NCI-H510A treated with DMSO at 0.1 percent for 48 hours (cell line): ENCODE results near the gene STX3.
"Not testable (repeated sequence)": the region's sequence is repeated elsewhere in the genome, so short reads cannot be mapped to it uniquely, and the experiment has no call there.

Source experiments
- DNase-seq: peaks from one replicate; lab custom pipeline; 2025; lab: John Stamatoyannopoulos, UW

Gene STX3

DNA sequence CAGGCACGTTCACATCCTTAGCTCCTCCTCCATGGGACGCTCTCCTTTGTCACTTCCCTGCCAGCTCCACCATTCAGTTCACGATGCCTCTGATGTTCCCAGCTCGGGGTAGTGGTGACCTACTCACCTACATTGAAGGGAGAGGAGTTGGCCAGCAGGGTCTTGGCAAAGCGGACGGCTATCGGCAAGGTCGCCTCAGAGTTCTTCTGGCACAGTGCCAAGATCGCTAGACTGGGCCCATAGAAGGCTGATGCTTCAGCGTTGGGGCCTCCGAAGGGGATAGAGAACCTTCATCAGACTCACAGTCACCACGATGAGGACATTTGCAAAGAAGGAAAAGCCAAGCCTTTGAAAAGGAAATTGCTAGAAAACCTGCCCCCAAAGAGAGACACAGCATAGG is 87.1 kb downstream of the STX3 start:
- DNase-seq, result no peak

DNA sequence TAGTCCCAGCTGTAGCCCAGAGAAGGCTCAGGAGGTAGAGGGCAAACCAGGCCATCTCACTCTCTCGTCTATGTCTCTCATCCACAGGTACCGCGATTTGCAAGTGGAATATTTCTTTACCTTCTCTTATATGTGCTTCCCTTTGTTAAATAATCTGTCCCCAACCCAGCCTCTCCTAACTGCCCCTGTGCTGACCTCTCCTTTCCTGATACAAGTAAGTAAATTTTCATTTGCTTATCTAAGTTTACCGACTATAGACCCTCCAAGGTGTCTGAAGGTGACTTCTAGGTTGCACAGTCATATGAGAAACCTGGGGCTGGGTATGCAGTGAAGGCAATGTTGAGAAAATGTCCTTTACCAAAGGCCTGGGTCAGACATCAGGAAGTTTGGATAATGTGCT is 90.2 kb downstream of the STX3 start, which contains the start of gene CBLIF:
Gene CBLIF (minus strand): TSS at position 101 of the 400 bp plus-strand sequence. CDS start 46 bp downstream, at position 55.
- no peak for DNase-seq

DNA sequence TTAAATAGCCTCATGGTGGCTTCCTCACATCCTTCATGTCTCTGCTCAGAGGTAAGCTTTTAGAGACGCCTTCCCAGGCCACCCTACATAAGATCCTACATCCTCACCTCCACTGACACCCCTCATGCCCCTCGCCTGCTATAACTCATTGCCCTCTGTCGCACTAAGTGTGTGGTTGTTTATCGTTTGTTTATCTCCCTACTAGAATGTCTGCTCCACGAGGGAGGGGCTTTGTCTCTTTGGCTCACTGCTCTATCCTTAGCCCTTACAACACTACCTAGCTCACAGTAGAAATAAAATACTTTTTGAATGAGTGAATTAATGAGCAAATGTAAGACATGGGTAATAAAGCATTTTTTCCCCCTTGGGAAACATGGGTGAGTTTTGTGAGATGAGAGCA is 91.4 kb downstream of the STX3 start:
- DNase-seq, result no peak

- no peak for DNase-seq
These were observed 92.5 kb downstream of the STX3 start for GRCh38 chr11:59847626-59848025.

DNA sequence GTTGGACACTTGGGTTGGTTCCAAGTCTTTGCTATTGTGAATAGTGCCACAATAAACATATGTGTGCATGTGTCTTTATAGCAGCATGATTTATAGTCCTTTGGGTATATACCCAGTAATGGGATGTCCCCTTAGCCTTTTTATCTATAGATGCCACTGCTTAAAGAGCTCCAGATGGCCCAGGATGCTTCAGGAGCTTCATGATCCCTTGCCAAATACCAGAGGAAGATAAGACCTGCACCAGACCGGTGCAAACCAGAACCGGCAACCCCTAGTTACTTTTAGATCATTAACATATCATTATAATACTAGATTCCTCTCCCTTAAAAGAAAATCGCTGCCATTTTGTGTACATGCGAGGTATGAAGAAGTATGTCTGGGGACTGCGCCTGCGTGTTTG is 93.3 kb downstream of the STX3 start:
- not testable (repeated sequence) for DNase-seq

- DNase-seq, result no peak
These were observed 94.0 kb downstream of the STX3 start for GRCh38 chr11:59849129-59849528.

DNA sequence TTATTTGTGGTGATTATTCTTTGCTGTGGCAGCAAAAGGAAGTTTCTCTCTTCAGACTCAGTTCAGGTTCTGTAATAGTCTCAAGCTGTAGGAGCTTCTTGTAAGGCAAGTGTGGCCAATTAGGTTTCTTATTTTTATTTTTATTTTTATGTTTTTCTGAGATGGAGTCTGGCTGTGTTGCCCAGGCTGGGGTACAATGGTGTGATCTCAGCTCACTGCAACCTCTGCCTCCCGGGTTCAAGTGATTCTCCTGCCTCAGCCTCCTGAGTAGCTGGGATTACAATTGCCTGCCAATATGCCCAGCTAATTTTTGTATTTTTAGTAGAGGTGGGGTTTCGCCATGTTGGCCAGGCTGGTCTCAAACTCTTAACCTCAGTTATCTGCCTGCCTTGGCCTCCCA is 94.4 kb downstream of the STX3 start:
- DNase-seq, result not testable (repeated sequence)

DNA sequence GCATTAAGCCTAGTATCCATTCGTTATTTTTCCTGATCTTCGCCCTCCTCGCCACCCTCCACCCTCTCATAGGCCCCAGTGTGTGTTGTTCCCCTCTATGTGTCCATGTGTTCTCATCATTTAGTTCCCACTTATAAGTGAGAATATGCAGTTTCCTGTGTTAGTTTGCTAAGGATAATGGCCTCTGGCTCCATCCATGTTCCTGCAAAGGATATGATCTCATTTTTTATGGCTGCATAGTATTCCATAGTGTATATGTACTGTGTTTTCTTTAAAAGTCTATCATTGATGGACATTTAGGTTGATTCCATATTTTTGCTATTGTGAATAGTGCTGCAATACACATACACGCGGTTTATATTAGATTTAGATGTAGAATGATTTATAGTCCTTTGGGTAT is 96.2 kb downstream of the STX3 start:
- DNase-seq, result not testable (repeated sequence)

DNA sequence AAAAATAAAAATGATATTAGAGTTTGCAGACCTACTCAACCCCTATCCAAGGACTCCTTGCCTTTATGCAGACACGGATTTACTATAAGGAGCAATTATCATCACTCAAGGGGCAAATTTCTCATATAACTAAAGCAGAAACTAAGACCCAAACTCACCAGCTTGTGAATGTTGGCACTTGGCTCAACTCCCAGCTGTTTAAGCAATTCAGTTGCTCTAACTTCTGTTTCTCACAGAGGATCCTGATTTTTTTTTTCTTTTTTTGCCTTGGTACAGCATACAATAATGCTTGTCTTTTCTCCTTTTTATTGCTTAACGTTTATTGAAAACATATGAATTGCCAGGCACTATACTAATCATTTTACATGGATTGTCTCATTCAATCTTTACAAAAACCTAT is 99.7 kb downstream of the STX3 start:
- DNase-seq, result no peak
